Embryonic facial prominence (tissue), 1 donor: Measurements from ENCODE around the gene ZNHIT1.
"Not testable (repeated sequence)": the region's sequence is repeated elsewhere in the genome, so short reads cannot be mapped to it uniquely, and the experiment has no call there.

ENCODE experiments used
- DNase-seq: peaks from one replicate; pipeline ENCODE4 v3.0.0-alpha.2; 2016; ENCODE audit errors: extremely low spot score

Gene ZNHIT1

DNA sequence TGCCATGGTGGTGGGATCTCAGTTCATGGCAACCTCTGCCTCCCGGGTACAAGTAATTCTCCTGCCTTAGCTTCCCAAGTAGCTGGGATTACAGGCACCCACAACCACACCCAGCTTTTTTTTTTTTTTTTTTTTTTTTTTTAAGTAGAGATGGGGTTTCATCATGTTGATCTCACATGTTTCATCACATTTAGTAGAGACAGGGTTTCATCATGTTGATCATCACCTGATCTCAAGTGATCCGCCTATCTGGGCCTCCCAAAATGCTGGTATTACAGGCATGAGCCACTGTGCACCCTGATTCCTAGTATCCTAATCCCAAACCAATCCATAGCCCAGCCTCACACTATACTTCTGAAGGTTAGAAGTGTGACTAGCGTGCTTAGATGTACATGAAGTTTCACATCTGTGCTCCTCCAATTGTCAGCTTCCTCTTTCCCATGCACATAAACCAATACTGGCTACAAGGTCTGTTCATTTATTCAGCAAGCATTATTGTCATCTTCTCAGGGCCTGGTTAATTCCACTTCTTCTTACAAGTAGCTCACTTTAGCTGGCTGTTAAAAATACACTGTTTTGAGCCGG lies 31.0 kb upstream of the ZNHIT1 start:
- DNase-seq = no peak

DNA sequence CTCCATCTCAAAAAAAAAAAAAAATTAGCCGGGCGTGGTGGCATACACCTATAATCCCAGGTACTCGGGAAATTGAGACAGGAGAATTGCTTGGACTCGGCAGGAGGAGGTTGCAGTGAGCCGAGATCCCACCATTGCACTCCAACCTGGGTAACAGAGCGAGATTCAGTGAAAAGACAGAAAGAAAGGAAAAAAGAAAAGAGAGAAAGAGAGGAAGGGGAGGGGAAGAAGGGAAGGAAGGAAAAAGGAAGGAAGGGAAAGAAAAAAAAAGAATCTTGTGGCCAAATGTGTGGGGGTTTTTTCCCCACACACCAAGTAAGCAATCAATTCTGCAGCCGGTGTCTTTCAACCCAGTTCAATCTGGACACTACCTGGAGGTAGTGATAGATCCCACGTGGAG lies 28.9 kb upstream of the ZNHIT1 start:
- no peak for DNase-seq

DNA sequence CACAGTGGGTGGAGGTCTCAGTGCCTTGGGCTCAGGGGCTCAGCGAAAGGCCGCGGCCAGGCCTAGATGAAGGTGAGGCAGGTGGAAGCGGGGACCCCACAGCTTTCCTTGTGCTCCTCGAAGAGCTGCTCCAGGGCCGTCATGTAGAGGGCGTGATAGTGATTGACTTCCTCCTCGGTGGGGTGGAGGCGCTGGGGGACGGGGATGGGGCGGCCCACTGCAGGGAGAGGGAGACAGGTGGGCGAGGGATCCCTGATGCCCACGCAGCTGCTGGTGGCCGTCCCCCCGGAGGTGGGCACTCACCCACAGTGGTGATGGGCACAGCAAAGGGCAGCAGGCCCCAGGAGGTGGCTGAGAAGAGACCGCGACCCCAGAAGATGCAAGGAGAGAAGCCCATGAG lies 22.1 kb upstream of the ZNHIT1 start:
- DNase-seq = no peak

DNA sequence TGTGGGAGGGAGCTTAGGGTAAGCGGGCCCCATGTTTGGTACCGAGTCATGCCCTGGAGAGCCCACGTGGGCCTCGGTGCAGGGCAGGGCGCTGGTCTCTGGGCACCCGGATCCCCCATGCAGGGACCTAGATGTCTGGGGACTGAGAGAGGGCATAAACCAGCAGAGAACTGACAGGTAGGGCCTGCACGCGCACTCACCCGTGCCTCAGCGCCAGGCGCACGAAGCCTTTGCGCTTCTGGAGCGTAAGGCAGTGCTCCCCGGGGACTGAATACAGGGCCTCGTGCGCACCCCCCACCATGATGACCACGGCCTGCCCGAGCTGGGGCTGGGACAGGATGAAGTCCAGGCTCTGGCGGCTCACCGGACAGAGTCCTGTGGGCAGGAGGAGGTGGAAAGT lies 20.0 kb upstream of the ZNHIT1 start:
- no peak for DNase-seq

DNA sequence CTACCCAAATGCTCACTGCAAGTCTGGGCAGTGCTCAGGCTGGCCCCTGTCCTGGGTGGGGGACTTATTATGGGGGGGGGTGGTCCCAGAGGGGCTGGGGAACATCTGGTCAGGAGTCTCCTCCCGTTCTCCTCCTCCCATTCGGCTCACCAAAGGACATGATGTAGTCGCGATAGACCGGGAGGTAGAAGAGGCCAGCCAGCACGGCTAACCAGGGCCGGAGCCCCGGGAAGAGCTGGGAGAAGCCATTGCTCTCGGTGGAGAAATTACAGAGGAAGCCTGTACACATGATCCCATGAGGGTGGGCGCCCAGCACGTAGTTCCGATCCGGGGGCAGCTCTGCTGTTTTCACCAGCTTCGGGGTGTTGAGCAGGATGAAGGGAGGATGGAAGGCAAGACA lies 19.5 kb upstream of the ZNHIT1 start:
- no peak for DNase-seq

DNA sequence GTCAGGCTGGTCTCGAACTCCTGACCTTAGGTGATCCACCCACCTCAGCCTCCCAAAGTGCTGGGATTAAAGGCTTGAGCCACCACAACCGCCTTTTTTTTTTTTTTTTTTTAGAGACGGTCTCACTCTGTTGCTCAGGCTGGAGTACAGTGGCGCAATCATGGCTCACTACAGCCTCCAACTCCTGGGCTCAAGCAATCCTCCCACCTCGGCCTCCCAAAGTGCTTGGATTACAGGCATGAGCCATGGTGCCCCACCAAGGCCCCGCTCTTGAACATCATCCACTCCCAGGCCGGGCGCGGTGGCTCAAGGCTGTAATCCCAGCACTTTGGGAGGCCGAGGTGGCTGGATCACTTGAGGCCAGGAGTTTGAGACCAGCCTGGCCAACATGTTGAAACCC lies 18.4 kb upstream of the ZNHIT1 start:
- not testable (repeated sequence) for DNase-seq

DNA sequence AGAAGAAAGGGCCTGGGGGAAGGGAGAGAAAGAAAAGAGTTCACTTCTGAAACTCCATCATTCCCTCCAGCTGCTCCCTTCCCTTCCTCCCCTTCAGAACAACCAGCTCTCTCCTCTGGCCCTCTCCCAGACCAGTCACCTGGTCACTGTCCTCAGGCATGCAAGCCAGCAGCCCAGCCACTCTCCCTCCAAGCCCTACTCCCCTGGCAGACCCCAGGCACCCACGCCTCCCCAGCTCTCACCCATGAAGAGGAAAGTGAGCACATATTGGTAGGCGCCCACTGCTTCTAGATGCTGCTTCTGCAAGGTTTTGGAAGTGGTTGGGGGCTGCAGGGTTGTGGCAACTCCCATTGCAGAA lies 17.5 kb upstream of the ZNHIT1 start:
- DNase-seq = no peak

DNA sequence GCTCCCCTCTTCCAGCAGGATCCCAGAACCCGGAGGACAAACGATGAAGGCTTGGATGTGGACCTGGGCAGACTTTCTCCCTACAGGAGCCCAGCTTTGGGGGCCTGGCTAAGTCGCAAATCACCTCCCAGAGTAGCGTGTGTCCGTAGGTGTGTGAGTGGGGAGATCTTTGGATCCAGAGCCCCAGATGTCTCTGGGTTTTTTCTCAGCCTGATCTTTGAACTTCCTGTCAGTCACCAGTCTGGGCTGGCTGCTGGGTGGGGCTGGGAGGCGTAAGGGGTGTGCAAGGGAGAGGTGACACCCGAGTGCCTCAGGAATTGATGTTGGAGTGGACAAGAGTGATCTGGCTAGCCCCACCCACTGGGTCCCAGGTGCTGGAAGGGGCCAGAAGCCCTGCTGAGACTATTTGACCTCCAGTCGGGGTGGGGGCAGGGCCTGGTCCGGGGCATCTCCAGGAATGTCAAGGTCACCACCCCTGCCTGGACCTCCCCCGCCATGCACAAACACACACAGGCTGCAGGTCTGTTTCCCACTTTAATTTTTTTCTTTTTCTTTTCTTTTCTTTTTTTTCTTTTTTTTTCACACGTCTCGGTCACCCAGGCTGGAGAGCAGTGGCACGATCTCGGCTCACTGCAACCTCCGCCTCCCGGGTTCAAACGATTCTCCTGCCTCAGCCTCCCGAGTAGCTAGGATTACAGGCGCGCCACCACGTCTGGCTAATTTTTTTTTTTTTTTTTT lies 16.9 kb upstream of the ZNHIT1 start, which contains the start of gene MOGAT3:
MOGAT3 (minus strand) TSS at position 175 of the 738 bp plus-strand sequence. CDS start 182 bp downstream, outside the sequence.
- DNase-seq = no peak

DNA sequence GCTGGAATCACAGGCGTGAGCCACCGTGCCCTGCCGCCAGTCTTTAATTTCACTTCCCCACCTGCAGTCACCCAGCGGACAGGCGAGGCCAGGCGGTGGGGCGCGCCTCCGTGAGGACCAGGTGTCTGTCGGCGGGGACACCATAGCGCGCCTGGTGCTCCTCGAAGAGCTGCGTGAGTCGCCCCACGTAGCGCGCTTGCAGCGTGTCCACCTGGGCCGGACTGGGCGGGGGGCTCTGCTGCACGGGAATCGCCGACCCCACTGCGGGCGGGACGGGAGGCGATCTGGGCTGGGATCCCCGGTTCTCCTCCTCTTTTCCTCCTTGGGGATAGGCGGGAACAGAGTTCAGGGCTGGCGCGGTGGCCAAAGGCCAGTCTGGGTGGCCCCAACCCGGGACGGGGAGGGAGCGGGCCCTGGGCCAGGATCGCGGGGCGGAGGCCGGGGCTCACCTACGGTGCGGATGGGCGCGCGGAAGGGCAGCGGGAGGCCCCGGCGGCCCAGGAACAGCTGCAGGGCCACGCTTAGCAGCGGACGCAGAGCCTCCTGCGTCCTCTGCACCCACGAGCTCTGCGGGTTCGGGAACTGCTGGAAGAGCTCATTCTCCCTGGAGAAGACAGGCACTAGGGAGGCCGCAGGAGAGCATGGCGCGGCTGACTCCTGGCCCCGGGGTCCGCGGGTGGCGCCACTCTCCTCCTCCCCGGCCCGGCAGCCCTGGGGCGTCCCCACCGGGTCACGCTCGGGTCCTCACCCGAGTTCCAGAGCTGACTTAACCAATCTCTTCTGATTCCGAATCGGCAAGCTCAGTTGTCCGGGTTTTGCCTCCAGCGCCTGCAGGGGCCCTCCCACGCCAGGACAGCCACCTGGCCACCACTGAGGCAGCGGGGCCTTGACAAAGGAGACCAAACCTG lies 16.0 kb upstream of the ZNHIT1 start:
- no peak for DNase-seq

DNA sequence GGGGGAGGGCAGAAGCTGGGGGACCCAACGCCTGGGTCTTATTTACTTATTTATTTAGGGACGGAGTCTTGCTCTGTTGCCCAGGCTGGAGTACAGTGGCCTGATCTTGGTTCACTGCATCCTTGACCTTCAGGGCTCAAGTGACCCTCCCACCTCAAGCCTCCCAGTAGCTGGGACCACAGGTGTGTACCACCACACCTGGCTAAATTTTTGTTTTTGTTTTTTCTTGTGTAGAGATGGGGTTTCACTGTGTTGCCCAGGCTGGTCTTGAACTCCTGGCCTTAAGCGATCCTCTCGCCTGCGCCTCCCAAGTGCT lies 15.4 kb upstream of the ZNHIT1 start:
- DNase-seq = no peak

DNA sequence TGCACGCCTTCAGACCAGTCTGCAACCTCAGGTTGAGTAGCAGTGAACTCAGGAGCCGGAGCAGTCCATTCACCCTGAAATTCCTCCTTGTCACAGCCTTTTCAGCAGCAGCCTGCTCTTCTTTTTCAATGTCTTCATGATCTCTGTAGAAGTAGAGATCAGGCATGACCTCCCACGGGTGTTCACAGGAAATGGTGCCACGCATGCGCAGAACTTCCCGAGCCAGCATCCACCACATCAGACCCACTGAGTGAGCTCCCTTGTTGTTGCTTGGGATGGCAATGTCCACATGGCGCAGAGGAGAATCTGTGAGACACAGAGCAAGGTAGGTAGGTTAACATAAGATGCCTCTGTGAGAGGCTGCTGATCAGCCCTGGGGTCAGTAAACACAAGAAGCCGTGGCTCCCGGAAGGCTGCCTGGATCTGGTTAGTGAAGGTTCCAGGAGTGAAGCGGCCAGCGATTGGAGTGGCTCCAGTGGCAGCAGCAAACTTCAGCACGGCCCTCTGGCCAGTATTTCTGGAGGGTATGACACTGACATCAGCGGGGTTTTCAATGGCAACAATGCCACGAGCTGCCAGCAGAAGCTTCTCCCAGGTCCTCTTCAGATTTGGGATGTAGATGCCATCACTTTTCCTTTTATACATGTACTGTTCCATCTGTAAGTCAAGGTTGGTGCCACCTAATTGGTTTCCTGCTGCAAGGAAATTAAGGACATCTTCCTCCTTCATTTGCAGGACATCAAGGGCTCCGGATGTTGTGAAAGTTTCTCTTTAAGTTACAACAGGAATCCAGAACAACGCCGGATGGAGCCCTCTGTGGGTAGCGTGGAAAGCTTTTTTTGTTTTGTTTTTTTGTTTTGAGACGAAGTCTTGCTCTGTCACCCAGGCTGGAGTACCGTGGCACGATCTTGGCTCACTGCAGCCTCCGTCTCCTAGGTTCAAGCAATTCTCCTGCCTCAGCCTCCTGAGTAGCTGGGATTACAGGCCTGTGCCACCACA lies 13.9 kb upstream of the ZNHIT1 start:
- DNase-seq = not testable (repeated sequence)

DNA sequence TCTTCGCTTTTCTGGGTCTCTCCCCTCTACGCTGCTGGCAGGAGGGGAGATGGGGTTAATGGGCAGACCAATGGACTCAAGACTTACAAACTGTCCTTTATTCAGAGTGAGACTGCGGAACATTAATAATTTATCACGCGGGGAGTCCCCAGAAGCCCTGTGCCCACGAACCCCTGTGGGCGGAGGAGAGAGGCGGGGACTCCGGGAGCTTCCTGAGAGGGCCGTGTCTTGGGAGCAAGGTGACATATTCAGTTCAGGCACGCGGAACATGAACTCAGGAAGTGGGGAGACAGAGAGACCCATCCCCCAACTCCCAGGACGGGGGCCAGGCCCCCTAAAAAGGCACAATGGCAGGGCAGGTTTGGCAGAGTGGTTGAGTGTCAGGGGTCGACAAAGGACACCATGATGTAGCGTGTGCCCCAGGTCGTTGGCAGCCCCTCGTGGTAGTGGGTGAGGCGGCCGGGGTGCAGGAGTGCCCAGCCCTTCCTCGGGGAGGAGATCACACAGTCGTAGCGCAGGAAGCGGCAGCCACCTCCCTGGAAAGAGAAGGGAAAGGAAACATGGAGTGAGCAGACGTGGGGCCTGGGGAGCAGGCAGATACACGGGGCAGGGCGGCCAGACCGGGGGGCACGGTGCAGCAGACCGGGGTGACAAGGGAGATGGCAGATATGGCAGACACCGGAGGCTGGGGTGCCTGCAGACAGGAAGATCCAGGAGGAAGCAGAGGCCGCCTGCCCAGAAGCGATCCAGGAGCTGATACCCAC lies 11.9 kb upstream of the ZNHIT1 start:
- no peak for DNase-seq

DNA sequence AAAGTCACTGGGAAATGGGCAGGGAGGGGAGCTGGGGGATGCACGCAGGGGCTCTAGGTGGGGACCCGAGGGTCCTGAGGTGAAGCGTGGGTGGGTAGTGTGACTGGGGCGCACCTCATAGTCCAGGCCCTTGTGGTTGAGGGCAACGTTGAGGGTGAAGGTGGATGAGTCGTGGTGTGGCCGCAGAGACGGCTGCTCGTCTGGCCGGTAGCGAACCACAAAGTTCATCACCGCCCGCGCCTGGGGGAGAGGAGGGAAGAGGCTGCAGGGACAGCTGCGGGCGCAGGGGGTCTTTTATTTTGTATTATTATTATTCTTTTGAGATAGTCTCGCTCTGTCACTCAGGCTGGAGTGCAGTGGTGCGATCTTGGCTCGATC lies 11.3 kb upstream of the ZNHIT1 start:
- DNase-seq = no peak

DNA sequence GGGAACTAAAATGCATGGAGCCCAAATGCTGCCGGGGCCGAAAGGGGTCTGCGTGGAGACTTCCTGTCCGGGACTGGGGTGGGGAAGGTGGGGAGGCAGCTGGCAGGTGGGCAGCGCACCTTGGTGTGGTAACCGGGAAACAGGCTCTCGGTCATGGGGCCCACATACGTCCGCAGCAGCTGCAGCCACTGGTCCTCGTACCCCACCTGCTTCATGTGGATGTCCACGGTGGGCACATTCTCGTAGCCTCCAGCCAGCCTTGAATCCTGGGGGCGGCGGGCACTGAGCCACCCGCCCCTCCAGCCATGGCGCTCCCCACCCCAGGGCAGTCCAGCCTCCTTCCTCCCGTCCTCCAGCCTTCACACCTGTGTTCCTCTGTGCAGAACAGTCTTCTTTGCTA lies 10.5 kb upstream of the ZNHIT1 start:
- no peak for DNase-seq

DNA sequence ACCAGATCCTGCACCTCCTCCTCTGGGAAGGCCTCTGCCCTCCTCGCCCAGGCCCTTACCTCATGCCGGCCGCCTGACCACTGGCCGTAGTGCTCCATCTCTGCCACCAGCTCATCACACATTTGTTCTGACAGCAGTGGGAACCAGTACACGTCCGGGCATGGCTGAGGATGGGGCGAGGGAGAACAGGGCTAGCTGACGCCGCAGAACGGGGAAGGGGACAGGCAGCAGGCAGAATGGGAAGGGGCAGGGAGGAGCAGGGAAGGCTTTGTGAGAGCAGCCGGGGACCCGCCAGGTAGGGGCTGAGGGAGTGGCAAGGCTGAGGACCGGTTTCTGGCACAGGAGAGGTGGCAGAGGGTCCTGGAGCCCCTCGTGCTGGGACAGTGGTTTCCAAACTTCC lies 9.2 kb upstream of the ZNHIT1 start:
- no peak for DNase-seq

DNA sequence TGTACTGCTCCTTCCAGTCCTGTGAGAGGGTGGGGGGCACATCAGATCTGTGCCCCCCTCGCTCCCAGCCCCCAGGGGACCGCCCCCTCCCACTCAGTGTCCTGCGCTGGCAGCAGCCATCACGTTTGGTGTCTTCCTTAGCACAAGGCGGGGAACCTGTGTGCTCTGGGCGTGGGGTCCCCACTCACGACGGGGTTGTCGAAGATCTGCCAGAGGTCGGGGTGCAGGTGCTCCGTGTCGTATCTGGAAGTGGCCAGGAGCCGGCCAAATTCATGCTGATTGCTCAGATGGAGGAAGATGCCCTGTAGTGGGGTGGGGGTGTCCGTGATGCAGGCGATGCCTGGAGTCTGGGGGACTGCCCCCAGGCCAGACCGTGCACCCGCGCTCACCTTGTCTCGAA lies 7.8 kb upstream of the ZNHIT1 start:
- DNase-seq = no peak

DNA sequence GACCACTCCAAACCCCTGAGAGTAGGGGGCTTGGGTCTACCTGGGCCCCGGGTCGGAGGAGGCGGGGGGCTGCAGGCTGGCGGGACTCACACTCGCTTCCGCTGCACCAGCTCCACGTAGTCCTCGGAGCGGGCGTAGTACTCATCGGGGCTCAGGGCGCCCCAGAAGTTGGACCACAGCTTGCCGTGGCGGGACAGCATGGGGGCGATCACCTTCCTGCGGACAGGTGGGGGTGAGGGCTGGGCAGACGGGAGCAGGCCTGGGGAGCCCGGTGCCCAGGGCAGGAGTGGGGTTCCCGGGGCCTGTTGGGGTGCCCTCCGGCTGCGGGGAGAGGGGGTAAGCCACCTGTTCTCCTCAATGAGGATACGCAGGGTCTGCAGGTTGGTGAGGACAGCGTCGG lies 6.5 kb upstream of the ZNHIT1 start:
- DNase-seq = no peak

DNA sequence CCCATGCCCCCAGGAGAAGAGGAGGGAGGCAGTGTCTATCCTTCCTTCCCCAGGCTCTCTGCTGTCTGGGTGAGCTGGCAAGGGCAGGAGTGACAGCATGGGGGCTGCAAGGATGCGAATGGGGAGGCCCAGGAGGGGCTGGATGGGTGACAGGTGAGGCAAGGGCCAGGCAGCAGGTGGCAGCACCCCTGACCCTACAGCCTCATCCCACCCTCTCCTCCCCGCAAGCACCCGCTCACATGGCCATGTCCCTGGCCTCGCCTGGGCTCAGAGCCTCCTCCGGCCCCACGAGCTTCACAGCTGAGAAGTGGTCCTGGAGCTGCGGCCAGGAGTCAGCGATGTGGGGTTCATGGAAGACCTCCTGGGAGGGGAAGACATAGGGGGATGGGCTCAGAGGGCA lies 6.0 kb upstream of the ZNHIT1 start:
- DNase-seq = no peak

DNA sequence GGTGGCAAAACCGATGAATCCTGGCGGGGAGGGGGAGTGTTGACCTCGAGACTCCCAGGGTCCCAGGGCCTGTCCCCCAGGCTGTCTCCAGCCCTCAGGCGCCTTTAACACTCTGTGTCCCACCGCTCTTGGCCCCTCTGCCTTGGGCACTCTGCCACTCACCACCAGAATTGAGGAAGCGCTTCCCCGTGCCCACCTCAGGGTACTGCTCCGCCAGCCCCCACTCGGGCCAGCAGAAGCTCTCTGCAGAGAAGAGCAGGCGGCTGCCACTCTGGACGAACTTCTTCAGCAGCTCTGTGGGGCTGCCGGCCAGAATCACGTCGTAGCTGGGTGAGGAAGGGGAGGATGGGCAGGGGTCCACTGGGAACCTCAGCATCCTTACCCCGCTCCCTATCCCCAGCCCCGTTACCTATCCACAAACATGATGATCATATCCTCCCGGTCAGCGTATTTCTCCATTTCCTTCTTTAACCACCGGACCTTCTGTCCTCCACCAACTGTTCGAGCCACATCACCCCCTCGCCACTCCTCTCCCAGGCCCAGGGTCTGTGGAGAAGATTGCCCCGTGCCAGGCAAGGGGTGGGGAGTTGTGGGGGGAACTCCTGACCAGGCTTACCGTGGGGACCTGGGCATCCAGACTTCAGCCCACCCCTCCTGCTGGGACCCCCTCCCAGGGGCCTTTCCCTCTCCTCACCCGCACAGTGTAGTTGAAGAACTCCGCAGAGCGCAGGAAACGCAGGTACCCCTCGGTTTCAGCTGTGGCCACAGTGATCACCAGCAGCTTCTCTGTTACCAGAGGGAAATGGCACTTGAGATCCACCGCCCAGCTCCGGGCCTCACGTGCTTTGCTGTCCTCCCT lies 1.7 kb upstream of the ZNHIT1 start:
- no peak for DNase-seq

DNA sequence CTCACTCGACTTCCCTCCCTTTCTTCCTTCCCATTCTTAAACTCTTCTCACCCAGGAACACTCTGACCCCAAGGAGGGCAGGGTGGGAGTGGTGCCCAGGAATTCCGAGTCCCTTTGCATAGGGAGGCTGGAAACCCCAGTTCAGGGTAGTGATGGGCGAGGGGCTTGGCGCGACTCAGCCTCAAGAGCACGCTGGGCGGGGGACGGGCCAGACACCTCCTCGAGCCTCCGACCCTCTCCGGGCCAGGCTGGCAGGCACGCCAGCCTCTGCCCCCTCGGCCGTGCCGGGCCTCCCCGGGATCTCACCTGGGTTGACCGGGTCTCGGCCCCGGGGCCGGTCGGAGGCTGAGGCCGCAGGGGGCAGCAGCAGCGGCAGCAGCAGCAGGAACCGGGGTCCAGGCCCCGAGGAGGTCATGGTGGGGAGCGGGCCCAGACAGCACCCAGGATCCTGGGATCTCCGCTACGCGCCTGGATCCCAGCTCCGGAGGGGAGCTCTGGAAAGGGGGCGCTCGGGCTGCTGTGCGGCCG lies 1.0 kb upstream of the ZNHIT1 start:
- no peak for DNase-seq
